IMR-90 (cell line): ENCODE measurements around the gene DMAP1. TPM values are rescaled to one million over a fixed set of nuclear protein-coding genes. Genes with fewer than 3 reads are reported as not detected.

Experiments used
- ATAC-seq: fragments of 200-7000 bp; cut with Tn5 transposase; 2 replicates; pipeline ENCODE4 v1.9.1; 2020; ENCODE audit warnings: low read depth, mild to moderate bottlenecking, moderate library complexity
- BruUV-seq: library from RNA; stranded (reverse); fragments of 400-500 nt; replicated peaks from 2 replicates; lab custom pipeline; 2021; lab: Mats Ljungman, UMichigan
- CTCF ChIA-PET: fragments of 300-600 bp; formaldehyde crosslinking; extraction: SDS; loops from one replicate; lab custom pipeline; 2021; ENCODE audit warnings: antibody characterized with exemption; lab: Yijun Ruan, JAX
- POLR2A ChIA-PET: fragments of 300-600 bp; sonication (Branson Sonifier 250); formaldehyde crosslinking; loops from one replicate; lab custom pipeline; 2022; ENCODE audit warnings: antibody characterized with exemption; ENCODE audit not compliant: unreplicated experiment; lab: Charles Lee
- DNase-seq: peaks from one replicate; pipeline ENCODE4 v3.0.0; 2013
- H2AFZ ChIP-seq: replicated peaks from 2 replicates; pipeline ENCODE3; 2013; ENCODE audit warnings: low read length, mild to moderate bottlenecking; ENCODE audit not compliant: poor library complexity
- H2AK5ac ChIP-seq: 2 replicates; pipeline ENCODE4 v1.6.1; 2013; ENCODE audit warnings: low read depth, low read length, inconsistent platforms
- H2AK9ac ChIP-seq: replicated peaks from 2 replicates; pipeline ENCODE3; 2013; ENCODE audit warnings: mild to moderate bottlenecking, low read depth, low read length, moderate library complexity; ENCODE audit not compliant: poor library complexity
- H2BK120ac ChIP-seq: 2 replicates; pipeline ENCODE4 v1.6.1; 2013; ENCODE audit warnings: low read depth, low read length, inconsistent platforms
- H2BK15ac ChIP-seq: 3 replicates; pipeline ENCODE4 v1.6.1; 2013; ENCODE audit warnings: low read depth, low read length, inconsistent platforms
- H2BK20ac ChIP-seq: 2 replicates; pipeline ENCODE4 v1.6.1; 2013; ENCODE audit warnings: low read depth, mild to moderate bottlenecking, inconsistent platforms, low read length, moderate library complexity
- H2BK5ac ChIP-seq: 2 replicates; pipeline ENCODE4 v1.6.1; 2013; ENCODE audit warnings: mild to moderate bottlenecking, low read depth, low read length, inconsistent platforms; ENCODE audit not compliant: poor library complexity, severe bottlenecking
- H3K14ac ChIP-seq: replicated peaks from 2 replicates; pipeline ENCODE4 v1.6.1; 2013; ENCODE audit warnings: low read depth, low read length, inconsistent platforms
- H3K18ac ChIP-seq: 2 replicates; pipeline ENCODE4 v1.6.1; 2013; ENCODE audit warnings: low read depth, low read length, control low read depth
- H3K23ac ChIP-seq: 2 replicates; pipeline ENCODE4 v1.6.1; 2013; ENCODE audit warnings: low read depth, low read length, inconsistent platforms
- H3K27ac ChIP-seq: 2 replicates; pipeline ENCODE4 v1.5.1; 2013; ENCODE audit warnings: mild to moderate bottlenecking, control low read depth, low read length; ENCODE audit not compliant: insufficient read depth
- H3K27me3 ChIP-seq: 2 replicates; pipeline ENCODE4 v1.6.1; 2013; ENCODE audit warnings: low read length; ENCODE audit not compliant: control insufficient read depth, insufficient read depth
- H3K36me3 ChIP-seq: 2 replicates; pipeline ENCODE4 v1.6.1; 2013; ENCODE audit warnings: low read length, mixed read lengths; ENCODE audit not compliant: control insufficient read depth, insufficient read depth
- H3K4ac ChIP-seq: 2 replicates; pipeline ENCODE4 v1.6.1; 2013; ENCODE audit warnings: low read depth, low read length, inconsistent platforms
- H3K4me1 ChIP-seq: 2 replicates; pipeline ENCODE4 v1.6.1; 2013; ENCODE audit warnings: low read length, mixed read lengths; ENCODE audit not compliant: control insufficient read depth, insufficient read depth
- H3K4me2 ChIP-seq: 2 replicates; pipeline ENCODE4 v1.6.1; 2013; ENCODE audit warnings: low read depth, mild to moderate bottlenecking, control low read depth, low read length, moderate library complexity
- H3K4me3 ChIP-seq: 2 replicates; pipeline ENCODE4 v1.5.1; 2013; ENCODE audit warnings: low read depth, mild to moderate bottlenecking, control low read depth, low read length, moderate library complexity; ENCODE audit not compliant: insufficient read depth
- H3K56ac ChIP-seq: 2 replicates; pipeline ENCODE4 v1.6.1; 2013; ENCODE audit warnings: low read length, inconsistent platforms; ENCODE audit not compliant: insufficient read depth; ENCODE audit errors: extremely low read depth
- H3K79me1 ChIP-seq, 2 experiments: 2 replicates each; pipeline ENCODE4 v1.6.1; 2013; ENCODE audit warnings: low read length in 2 of 2, inconsistent platforms in 1 of 2, low read depth in 1 of 2
- H3K9ac ChIP-seq: 2 replicates; pipeline ENCODE4 v1.6.1; 2013; ENCODE audit warnings: low read depth, low read length, control low read depth
- H3K9me1 ChIP-seq: 2 replicates; pipeline ENCODE4 v1.6.1; 2013; ENCODE audit warnings: low read length, inconsistent platforms; ENCODE audit not compliant: insufficient read depth
- H3K9me3 ChIP-seq: 2 replicates; pipeline ENCODE4 v1.6.1; 2013; ENCODE audit warnings: low read length; ENCODE audit not compliant: control insufficient read depth, insufficient read depth
- H4K20me1 ChIP-seq: 2 replicates; pipeline ENCODE4 v1.6.1; 2013; ENCODE audit warnings: low read length, inconsistent platforms; ENCODE audit not compliant: insufficient read depth
- H4K5ac ChIP-seq: 2 replicates; pipeline ENCODE4 v1.6.1; 2013; ENCODE audit warnings: mild to moderate bottlenecking, low read depth, low read length, control low read depth
- H4K8ac ChIP-seq, 2 experiments: 2 replicates each; pipeline ENCODE4 v1.6.1; 2013; ENCODE audit warnings: low read depth in 2 of 2, low read length in 2 of 2, control low read depth in 1 of 2, inconsistent platforms in 1 of 2
- H4K91ac ChIP-seq: 2 replicates; pipeline ENCODE4 v1.6.1; 2013; ENCODE audit warnings: low read depth, low read length, inconsistent platforms; ENCODE audit not compliant: insufficient read depth
- BHLHE40 ChIP-seq: fragments of 150-350 bp; IDR thresholded peaks from 2 replicates; pipeline ENCODE4 v1.6.1; 2016; ENCODE audit warnings: mild to moderate bottlenecking, low read depth, low read length
- CEBPB ChIP-seq: IDR thresholded peaks from 2 replicates; pipeline ENCODE4 v1.6.1; 2012; ENCODE audit warnings: low read depth, low read length, improper control_type of control experiment
- FOS ChIP-seq: fragments of 150-350 bp; IDR thresholded peaks from 2 replicates; pipeline ENCODE4 v1.6.1; 2016; ENCODE audit warnings: low read depth, low read length
- MAFK ChIP-seq: IDR thresholded peaks from 2 replicates; pipeline ENCODE4 v1.6.1; 2012; ENCODE audit warnings: low read depth, low read length, improper control_type of control experiment
- MAZ ChIP-seq: IDR thresholded peaks from 2 replicates; pipeline ENCODE4 v1.6.1; 2012; ENCODE audit warnings: low read depth, mild to moderate bottlenecking, low read length, improper control_type of control experiment, moderate library complexity, borderline replicate concordance
- MXI1 ChIP-seq: IDR thresholded peaks from 2 replicates; pipeline ENCODE4 v1.6.1; 2012; ENCODE audit warnings: low read depth, mild to moderate bottlenecking, low read length, moderate library complexity, borderline replicate concordance
- NFE2L2 ChIP-seq: fragments of 150-350 bp; IDR thresholded peaks from 2 replicates; pipeline ENCODE4 v1.6.1; 2016; ENCODE audit warnings: low read depth, mild to moderate bottlenecking, low read length
- POLR2A ChIP-seq: IDR thresholded peaks from 2 replicates; pipeline ENCODE4 v1.6.1; 2012; ENCODE audit warnings: mild to moderate bottlenecking, low read depth, low read length
- RAD21 ChIP-seq: IDR thresholded peaks from 2 replicates; pipeline ENCODE4 v1.6.1; 2012; ENCODE audit warnings: low read length, improper control_type of control experiment
- RCOR1 ChIP-seq: IDR thresholded peaks from 2 replicates; pipeline ENCODE4 v1.6.1; 2012; ENCODE audit warnings: mild to moderate bottlenecking, low read length, improper control_type of control experiment; ENCODE audit not compliant: insufficient replicate concordance
- RFX5 ChIP-seq: IDR thresholded peaks from 2 replicates; pipeline ENCODE4 v1.8.0; 2012; ENCODE audit warnings: low read depth, mild to moderate bottlenecking, low read length, moderate library complexity
- SMC3 ChIP-seq: fragments of 150-350 bp; IDR thresholded peaks from 2 replicates; pipeline ENCODE4 v1.6.1; 2016; ENCODE audit warnings: low read depth, mild to moderate bottlenecking, antibody characterized with exemption, low read length, moderate library complexity
- whole genome bisulfite sequencing, 2 experiments: methylation state at CpG; one replicate each; pipeline versions ENCODE4 v1.1.5 to v1.1.7; 2013; ENCODE audit warnings: missing lambda C conversion rate in 2 of 2; ENCODE audit not compliant: insufficient read length in 1 of 2; ENCODE audit errors: extremely low coverage in 2 of 2; 5-methylcytosine and 5-hydroxymethylcytosine counted together
- dilution Hi-C: fragments of 300-500 bp; cut with HindIII; formaldehyde crosslinking; loops from one replicate; pipeline ENCODE4 v1.14.3; 2018; ENCODE audit warnings: low sequenced_read_pairs; ENCODE audit not compliant: unreplicated experiment
- in situ Hi-C: fragments of 300-500 bp; cut with MboI; formaldehyde crosslinking; loops from 3 replicates; pipeline ENCODE4 v1.14.3; 2019; ENCODE audit warnings: low sequenced_read_pairs, inconsistent platforms, mixed read lengths
- intact Hi-C: fragments of 100-400 bp; cut with micrococcal nuclease; formaldehyde crosslinking; loops from 2 replicates; pipeline ENCODE4 v1.10.0; 2022
- polyA plus RNA-seq, 3 experiments: library from polyadenylated mRNA; depleted of rRNA; stranded (reverse); fragments of >200 nt; gene quantifications; 2 replicates each; pipeline ENCODE4 v1.2.3, GENCODE V29; 2012; ENCODE audit warnings: low replicate concordance in 1 of 3
- total RNA-seq: library from RNA; depleted of rRNA; stranded (reverse); fragments of >200 nt; gene quantifications from 2 replicates; pipeline ENCODE4 v1.2.3, GENCODE V29; 2012
- TF ChIP-seq, protein P1 (sequence below): fragments of 150-350 bp; IDR thresholded peaks from 2 replicates; pipeline ENCODE4 v1.6.1; 2017; ENCODE audit warnings: mild to moderate bottlenecking, antibody characterized with exemption, low read length, low read depth
- TF ChIP-seq, protein P2 (sequence below): conservative IDR thresholded peaks from 2 replicates; pipeline ENCODE4 v1.5.1; 2012; ENCODE audit warnings: mild to moderate bottlenecking, low read depth, low read length, improper control_type of control experiment
- TF ChIP-seq, protein P3 (sequence below): fragments of 150-350 bp; IDR thresholded peaks from 2 replicates; pipeline ENCODE4 v1.6.1; 2016; ENCODE audit warnings: low read depth, mild to moderate bottlenecking, low read length, moderate library complexity, borderline replicate concordance

Gene DMAP1
- total and polyA plus RNA-seq, 2 of the 4 experiments (the other 2 are of a cell fraction): 22.2 to 34.3 TPM

DNA sequence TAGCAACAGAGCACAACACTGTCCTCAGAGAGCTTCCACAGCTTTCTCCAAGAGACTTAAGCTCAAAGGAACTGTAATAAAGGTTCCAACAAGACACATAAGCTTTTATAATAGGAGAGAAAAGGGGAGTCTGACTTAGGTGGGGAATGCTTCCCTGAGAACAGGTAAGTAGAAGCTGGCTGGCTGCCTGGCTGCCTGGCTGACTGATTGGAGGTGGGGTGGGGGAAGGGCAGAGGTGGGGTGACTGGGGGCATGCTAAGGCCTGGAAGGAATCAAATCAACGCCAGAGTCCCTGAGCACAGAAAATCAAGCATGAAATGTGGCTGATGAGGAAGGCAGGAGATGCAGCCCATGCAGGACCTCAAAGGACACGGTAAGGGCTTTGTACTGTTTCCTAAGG, 45.8 kb downstream of the DMAP1 start:
- Histone ChIP-seq H2BK5ac (no peak overlapping the region), H3K27ac (no peak overlapping the region), H3K36me3 (peaks cover 7% of the 10 kb centered on the region), H3K4me2 (no peak overlapping the region), H3K18ac (no peak overlapping the region), H3K27me3 (no peaks in the 10 kb centered on the region), H3K4ac (no peak overlapping the region), H3K56ac (no peak overlapping the region), H2AK9ac (no peak overlapping the region), H2BK120ac (no peak overlapping the region), H2AFZ (no peak overlapping the region), H4K91ac (no peak overlapping the region), H2BK15ac (no peak overlapping the region), H4K20me1 (no peaks in the 10 kb centered on the region; the same call in 1 of the 2 replicates), H3K9me1 (peaks cover 5% of the 10 kb centered on the region; the same call in 1 of the 2 replicates), H3K14ac (no peak overlapping the region), H2BK20ac (no peak overlapping the region), H3K9me3 (no peaks in the 10 kb centered on the region), H3K79me1 (no peaks in the 10 kb centered on the region), H3K23ac (no peak overlapping the region), H4K5ac (no peak overlapping the region), H3K4me1 (no peaks in the 10 kb centered on the region), H3K4me3 (no peak overlapping the region), H4K8ac (no peak overlapping the region), H3K9ac (no peak overlapping the region), H2AK5ac (no peak overlapping the region)
- no CpG with 5 or more reads among the region's 2 CpGs for WGBS, 2 experiments
- no TSS peak for BruUV-seq
- TF ChIP-seq MAFK: no peak
- TF ChIP-seq, protein P1, sequence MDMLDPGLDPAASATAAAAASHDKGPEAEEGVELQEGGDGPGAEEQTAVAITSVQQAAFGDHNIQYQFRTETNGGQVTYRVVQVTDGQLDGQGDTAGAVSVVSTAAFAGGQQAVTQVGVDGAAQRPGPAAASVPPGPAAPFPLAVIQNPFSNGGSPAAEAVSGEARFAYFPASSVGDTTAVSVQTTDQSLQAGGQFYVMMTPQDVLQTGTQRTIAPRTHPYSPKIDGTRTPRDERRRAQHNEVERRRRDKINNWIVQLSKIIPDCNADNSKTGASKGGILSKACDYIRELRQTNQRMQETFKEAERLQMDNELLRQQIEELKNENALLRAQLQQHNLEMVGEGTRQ: no peak
- TF ChIP-seq NFE2L2: no peak
- TF ChIP-seq, protein P2, sequence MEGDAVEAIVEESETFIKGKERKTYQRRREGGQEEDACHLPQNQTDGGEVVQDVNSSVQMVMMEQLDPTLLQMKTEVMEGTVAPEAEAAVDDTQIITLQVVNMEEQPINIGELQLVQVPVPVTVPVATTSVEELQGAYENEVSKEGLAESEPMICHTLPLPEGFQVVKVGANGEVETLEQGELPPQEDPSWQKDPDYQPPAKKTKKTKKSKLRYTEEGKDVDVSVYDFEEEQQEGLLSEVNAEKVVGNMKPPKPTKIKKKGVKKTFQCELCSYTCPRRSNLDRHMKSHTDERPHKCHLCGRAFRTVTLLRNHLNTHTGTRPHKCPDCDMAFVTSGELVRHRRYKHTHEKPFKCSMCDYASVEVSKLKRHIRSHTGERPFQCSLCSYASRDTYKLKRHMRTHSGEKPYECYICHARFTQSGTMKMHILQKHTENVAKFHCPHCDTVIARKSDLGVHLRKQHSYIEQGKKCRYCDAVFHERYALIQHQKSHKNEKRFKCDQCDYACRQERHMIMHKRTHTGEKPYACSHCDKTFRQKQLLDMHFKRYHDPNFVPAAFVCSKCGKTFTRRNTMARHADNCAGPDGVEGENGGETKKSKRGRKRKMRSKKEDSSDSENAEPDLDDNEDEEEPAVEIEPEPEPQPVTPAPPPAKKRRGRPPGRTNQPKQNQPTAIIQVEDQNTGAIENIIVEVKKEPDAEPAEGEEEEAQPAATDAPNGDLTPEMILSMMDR: no peak
- no peak for TF ChIP-seq MAZ
- TF ChIP-seq RFX5: no peak
- no peak for TF ChIP-seq RCOR1
- no peak for TF ChIP-seq RAD21
- no peak for TF ChIP-seq POLR2A
- TF ChIP-seq BHLHE40: no peak
- TF ChIP-seq, protein P3, sequence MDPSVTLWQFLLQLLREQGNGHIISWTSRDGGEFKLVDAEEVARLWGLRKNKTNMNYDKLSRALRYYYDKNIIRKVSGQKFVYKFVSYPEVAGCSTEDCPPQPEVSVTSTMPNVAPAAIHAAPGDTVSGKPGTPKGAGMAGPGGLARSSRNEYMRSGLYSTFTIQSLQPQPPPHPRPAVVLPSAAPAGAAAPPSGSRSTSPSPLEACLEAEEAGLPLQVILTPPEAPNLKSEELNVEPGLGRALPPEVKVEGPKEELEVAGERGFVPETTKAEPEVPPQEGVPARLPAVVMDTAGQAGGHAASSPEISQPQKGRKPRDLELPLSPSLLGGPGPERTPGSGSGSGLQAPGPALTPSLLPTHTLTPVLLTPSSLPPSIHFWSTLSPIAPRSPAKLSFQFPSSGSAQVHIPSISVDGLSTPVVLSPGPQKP: no peak
- no peak for TF ChIP-seq SMC3
- TF ChIP-seq CEBPB: no peak
- no peak for TF ChIP-seq FOS
- no peak for TF ChIP-seq MXI1
- ChIA-PET CTCF (no interaction called here), POLR2A (no interaction called here)
- dilution Hi-C loops: no loop called here
- intact Hi-C loops: no loop called here
- no peak for DNase-seq
- in situ Hi-C loops: no loop called here
- no peak for ATAC-seq
